H1 (cell line): ENCODE results near the gene LZTFL1. TPM values are rescaled to one million over a fixed set of nuclear protein-coding genes. Genes with fewer than 3 reads are reported as not detected.

Experiments used
- CTCF ChIA-PET: fragments of 300-600 bp; sonication (Branson Sonifier 250); formaldehyde crosslinking; loops from one replicate; lab custom pipeline; 2021; ENCODE audit not compliant: partially characterized antibody; lab: Charles Lee
- POLR2A ChIA-PET: fragments of 300-600 bp; sonication (Branson Sonifier 250); formaldehyde crosslinking; loops from one replicate; lab custom pipeline; 2021; ENCODE audit warnings: inconsistent platforms; ENCODE audit not compliant: partially characterized antibody; lab: Charles Lee
- DNase-seq, 2 experiments: peaks; one replicate each; pipeline versions ENCODE4 v3.0.0 to v3.0.0-alpha.2; 2010 to 2022; ENCODE audit warnings: low spot score in 2 of 2, low read depth in 1 of 2, mixed read lengths in 1 of 2
- FAIRE-seq: peaks from 2 replicates; lab custom pipeline; 2011; peaks lifted over from hg19 to GRCh38; lab: Jason Lieb, UNC
- H2AFZ ChIP-seq: 2 replicates; pipeline ENCODE4 v1.8.1; 2012; ENCODE audit warnings: low read length, inconsistent platforms
- H2AK5ac ChIP-seq: 2 replicates; pipeline ENCODE4 v1.6.1; 2013; ENCODE audit warnings: low read depth, low read length
- H2BK120ac ChIP-seq: replicated peaks from 2 replicates; pipeline ENCODE3; 2013; ENCODE audit warnings: low read depth, low read length, inconsistent platforms
- H2BK12ac ChIP-seq: 2 replicates; pipeline ENCODE4 v1.6.1; 2013; ENCODE audit warnings: low read depth, low read length
- H2BK15ac ChIP-seq: 2 replicates; pipeline ENCODE4 v1.6.1; 2013; ENCODE audit warnings: low read length
- H2BK20ac ChIP-seq: 2 replicates; pipeline ENCODE4 v1.6.1; 2013; ENCODE audit warnings: low read length
- H2BK5ac ChIP-seq: 2 replicates; pipeline ENCODE4 v1.6.1; 2013; ENCODE audit warnings: low read depth, low read length
- H3K14ac ChIP-seq: 2 replicates; pipeline ENCODE4 v1.6.1; 2013; ENCODE audit warnings: inconsistent platforms; ENCODE audit not compliant: insufficient read length
- H3K18ac ChIP-seq: 2 replicates; pipeline ENCODE4 v1.6.1; 2013; ENCODE audit warnings: low read length; ENCODE audit errors: extremely low read depth
- H3K23ac ChIP-seq: 2 replicates; pipeline ENCODE4 v1.6.1; 2013; ENCODE audit warnings: inconsistent platforms; ENCODE audit not compliant: insufficient read length
- H3K23me2 ChIP-seq: 2 replicates; pipeline ENCODE4 v1.6.1; 2013; ENCODE audit warnings: low read depth, low read length
- H3K27ac ChIP-seq: 2 replicates; pipeline ENCODE4 v1.6.1; 2011; ENCODE audit warnings: low read depth, low read length, inconsistent platforms
- H3K27me3 ChIP-seq, 4 experiments: replicated peaks in 1 of 4; 1 replicate in 1 of 4; 2 replicates in 3 of 4; pipeline versions ENCODE4 v1.6.1 to v1.8.1; 2011 to 2013; ENCODE audit warnings: low read length in 3 of 4, mild to moderate bottlenecking in 3 of 4, inconsistent platforms in 2 of 4, mixed read lengths in 2 of 4, moderate library complexity in 1 of 4; ENCODE audit not compliant: control insufficient read depth in 3 of 4, insufficient read depth in 3 of 4; ENCODE audit errors: extremely low read depth in 1 of 4
- H3K36me3 ChIP-seq, 4 experiments: 2 replicates each; pipeline versions ENCODE4 v1.6.1 to v1.8.1; 2011 to 2013; ENCODE audit warnings: mild to moderate bottlenecking in 4 of 4, low read length in 3 of 4, moderate library complexity in 2 of 4, control low read depth in 1 of 4, inconsistent platforms in 1 of 4; ENCODE audit not compliant: insufficient read depth in 4 of 4, control insufficient read depth in 2 of 4
- H3K4ac ChIP-seq: replicated peaks from 2 replicates; pipeline ENCODE3; 2013; ENCODE audit warnings: low read length, low read depth, mixed read lengths, inconsistent platforms; ENCODE audit not compliant: insufficient read length
- H3K4me1 ChIP-seq, 4 experiments: replicated peaks in 1 of 4; 1 replicate in 1 of 4; 2 replicates in 3 of 4; pipeline versions ENCODE4 v1.6.1 to v1.8.1; 2011 to 2013; ENCODE audit warnings: low read length in 3 of 4, inconsistent platforms in 2 of 4, mixed read lengths in 1 of 4; ENCODE audit not compliant: insufficient read depth in 4 of 4, control insufficient read depth in 3 of 4
- H3K4me2 ChIP-seq, 2 experiments: 2 replicates each; pipeline versions ENCODE4 v1.6.1 to v1.8.1; 2011 to 2013; ENCODE audit warnings: low read depth in 2 of 2, low read length in 2 of 2, control low read depth in 1 of 2, inconsistent platforms in 1 of 2, mild to moderate bottlenecking in 1 of 2; ENCODE audit not compliant: insufficient read depth in 1 of 2
- H3K4me3 ChIP-seq, 4 experiments: fragments of 200-600, 300-600 bp in 1 of 4; sonication (generic), shearing (Covaris generic), sonication (Bioruptor Twin) in 1 of 4; 2 replicates each; pipeline versions ENCODE4 v1.5.1 to v1.8.1; 2011 to 2016; ENCODE audit warnings: low read length in 4 of 4, low read depth in 3 of 4, control low read depth in 2 of 4, inconsistent platforms in 2 of 4, mild to moderate bottlenecking in 2 of 4, mixed read lengths in 1 of 4, moderate library complexity in 1 of 4; ENCODE audit not compliant: insufficient read depth in 2 of 4; ENCODE audit errors: extremely low read depth in 1 of 4
- H3K56ac ChIP-seq: replicated peaks from 2 replicates; pipeline ENCODE3; 2013; ENCODE audit warnings: low read depth, mild to moderate bottlenecking, mixed read lengths, low read length, inconsistent platforms; ENCODE audit not compliant: insufficient read length
- H3K79me1 ChIP-seq: 2 replicates; pipeline ENCODE4 v1.6.1; 2013; ENCODE audit warnings: low read depth, low read length, control low read depth
- H3K79me2 ChIP-seq, 2 experiments: 2 replicates each; pipeline versions ENCODE4 v1.6.1 to v1.8.1; 2012 to 2013; ENCODE audit warnings: low read length in 2 of 2, mild to moderate bottlenecking in 2 of 2, inconsistent platforms in 1 of 2; ENCODE audit not compliant: insufficient read depth in 2 of 2, control insufficient read depth in 1 of 2
- H3K9ac ChIP-seq, 4 experiments: replicated peaks in 1 of 4; 1 replicate in 1 of 4; 2 replicates in 3 of 4; pipeline versions ENCODE4 v1.6.1 to v1.8.1; 2011 to 2013; ENCODE audit warnings: low read depth in 3 of 4, low read length in 3 of 4, control low read depth in 2 of 4, mild to moderate bottlenecking in 2 of 4, moderate library complexity in 2 of 4, inconsistent platforms in 1 of 4; ENCODE audit errors: extremely low read depth in 1 of 4
- H3K9me3 ChIP-seq, 2 experiments: 2 replicates each; pipeline versions ENCODE4 v1.6.1 to v1.8.1; 2012 to 2013; ENCODE audit warnings: mild to moderate bottlenecking in 2 of 2, moderate library complexity in 2 of 2, control low read depth in 1 of 2, inconsistent platforms in 1 of 2, low read depth in 1 of 2, low read length in 1 of 2, mixed read lengths in 1 of 2; ENCODE audit not compliant: insufficient read depth in 2 of 2
- H4K20me1 ChIP-seq, 2 experiments: replicated peaks in 1 of 2; 2 replicates each; pipeline versions ENCODE3 to v1.8.1; 2011 to 2013; ENCODE audit warnings: inconsistent platforms in 2 of 2, low read length in 2 of 2, mild to moderate bottlenecking in 1 of 2; ENCODE audit not compliant: insufficient read depth in 2 of 2, control insufficient read depth in 1 of 2
- H4K5ac ChIP-seq: 2 replicates; pipeline ENCODE4 v1.6.1; 2013; ENCODE audit warnings: low read length, low read depth, mixed read lengths, inconsistent platforms; ENCODE audit not compliant: insufficient read length
- H4K8ac ChIP-seq: 2 replicates; pipeline ENCODE4 v1.8.0; 2013; ENCODE audit warnings: mild to moderate bottlenecking, moderate library complexity, low read length, inconsistent platforms; ENCODE audit not compliant: insufficient read depth; ENCODE audit errors: extremely low read depth
- H4K91ac ChIP-seq: replicated peaks from 2 replicates; pipeline ENCODE3; 2013; ENCODE audit warnings: low read length, mixed read lengths, inconsistent platforms; ENCODE audit not compliant: insufficient read length
- CHD2 ChIP-seq: IDR thresholded peaks from 2 replicates; pipeline ENCODE4 v1.6.1; 2012; ENCODE audit warnings: low read length, improper control_type of control experiment
- EGR1 ChIP-seq: IDR thresholded peaks from 2 replicates; pipeline ENCODE4 v1.6.1; 2011; ENCODE audit warnings: low read depth, low read length, borderline replicate concordance
- EP300 ChIP-seq, 2 experiments: IDR thresholded peaks; 1 replicate in 1 of 2; 2 replicates in 1 of 2; pipeline ENCODE4 v1.6.1; 2011 to 2012; ENCODE audit warnings: low read depth in 2 of 2, low read length in 2 of 2, mild to moderate bottlenecking in 2 of 2, borderline replicate concordance in 1 of 2, inconsistent platforms in 1 of 2, moderate library complexity in 1 of 2
- GABPA ChIP-seq: IDR thresholded peaks from 2 replicates; pipeline ENCODE4 v1.6.1; 2011; ENCODE audit warnings: mild to moderate bottlenecking, low read length, moderate library complexity, borderline replicate concordance; ENCODE audit not compliant: insufficient read depth
- POLR2A ChIP-seq, 2 experiments: IDR thresholded peaks; 1 replicate in 1 of 2; 2 replicates in 1 of 2; pipeline ENCODE4 v1.6.1; 2011; ENCODE audit warnings: low read depth in 2 of 2, low read length in 2 of 2, mild to moderate bottlenecking in 2 of 2; ENCODE audit errors: control extremely low read depth in 1 of 2
- RNF2 ChIP-seq: fragments of 200-900, 300-1000 bp; sonication (generic); IDR thresholded peaks from 2 replicates; pipeline ENCODE4 v1.7.1; 2016; ENCODE audit warnings: borderline replicate concordance, low read depth, mild to moderate bottlenecking, antibody characterized with exemption, low read length; ENCODE audit not compliant: poor library complexity, severe bottlenecking; ENCODE audit errors: missing control alignments
- SRF ChIP-seq: IDR thresholded peaks from 2 replicates; pipeline ENCODE4 v1.6.1; 2011; ENCODE audit warnings: mild to moderate bottlenecking, low read depth, low read length, moderate library complexity
- SUZ12 ChIP-seq: fragments of 200-600 bp; sonication (generic); IDR thresholded peaks from 2 replicates; pipeline ENCODE4 v1.6.1; 2012; ENCODE audit warnings: mild to moderate bottlenecking, inconsistent platforms, low read length, moderate library complexity, mixed read lengths
- TCF12 ChIP-seq: IDR thresholded peaks from 2 replicates; pipeline ENCODE4 v1.6.1; 2011; ENCODE audit warnings: low read depth, mild to moderate bottlenecking, low read length
- YY1 ChIP-seq: IDR thresholded peaks from 2 replicates; pipeline ENCODE4 v1.6.1; 2011; ENCODE audit warnings: low read depth, mild to moderate bottlenecking, low read length
- WGBS, 2 experiments: shearing (Covaris generic) in 1 of 2; methylation state at CpG; one replicate each; pipeline versions ENCODE4 v1.1.6 to v1.1.7; 2013 to 2015; ENCODE audit warnings: low lambda C conversion rate in 2 of 2, mixed read lengths in 2 of 2, inconsistent platforms in 1 of 2, low coverage in 1 of 2, missing lambda C conversion rate in 1 of 2; ENCODE audit not compliant: insufficient replicate concordance in 2 of 2, insufficient coverage in 1 of 2, insufficient read length in 1 of 2; ENCODE audit errors: extremely low coverage in 1 of 2, missing lambda C conversion rate in 1 of 2; 5-methylcytosine and 5-hydroxymethylcytosine counted together
- polyA plus RNA-seq, 7 experiments: library from polyadenylated mRNA; depleted of rRNA in 3 of 7; stranded (reverse) in 5 of 7; unstranded in 2 of 7; fragments of >200 nt in 5 of 7; fragments of 200-250 nt in 2 of 7; gene quantifications; 1 replicate in 5 of 7; 2 replicates in 1 of 7; 4 replicates in 1 of 7; pipeline versions ENCODE4 v1.2.1 to v1.2.3, GENCODE V29; 2011 to 2013; ENCODE audit warnings: missing spikeins in 2 of 7, mixed read lengths in 2 of 7
- total RNA-seq: library from RNA; stranded (reverse); fragmentation: NEBNext Ultra II Directional; extraction: Animal tissue kit (Norgen Biotek cat#: 25700); gene quantifications from 2 replicates; pipeline ENCODE4 v1.2.1, GENCODE V29; 2021

The LZTFL1 gene
- total and polyA plus RNA-seq, 2 of the 8 experiments (the other 6 are each of a cell fraction or from before 2014, with no cell fraction given) = 8.7 to 11.5 TPM

GRCh38 chr3:45802146-45802545, 39.8 kb downstream of the LZTFL1 start:
- Histone ChIP-seq H3K27ac (no peak overlapping the region), H3K4ac (no peak overlapping the region), H3K4me2 (no peak overlapping the region), H4K5ac (no peak overlapping the region), H3K79me1 (no peaks in the 10 kb centered on the region), H3K79me2 (no peaks in the 10 kb centered on the region), H2BK5ac (no peak overlapping the region), H4K8ac (no peak overlapping the region), H3K23ac (no peak overlapping the region), H4K91ac (no peak overlapping the region), H3K18ac (no peak overlapping the region), H2AFZ (no peak overlapping the region), H3K36me3 (no peaks in the 10 kb centered on the region), H2BK120ac (no peak overlapping the region), H2BK12ac (no peak overlapping the region), H2BK15ac (no peak overlapping the region), H3K23me2 (no peaks in the 10 kb centered on the region), H4K20me1 (no peaks in the 10 kb centered on the region), H2BK20ac (no peak overlapping the region), H2AK5ac (no peak overlapping the region), H3K56ac (no peak overlapping the region), H3K4me3 (no peak overlapping the region), H3K9ac (no peak overlapping the region), H3K4me1 (no peaks in the 10 kb centered on the region), H3K27me3 (peaks cover 3 to 13% (median 11%) of the 10 kb centered on the region in 4 experiments), H3K14ac (no peak overlapping the region), H3K9me3 (no peaks in the 10 kb centered on the region)
- POLR2A ChIA-PET = no interaction called here
- FAIRE-seq (no peak), DNase-seq (no peak)
- no peak for TF ChIP-seq GABPA
- TF ChIP-seq YY1 = no peak
- no peak for TF ChIP-seq EGR1
- no peak for TF ChIP-seq TCF12
- TF ChIP-seq SUZ12 = no peak
- no peak for TF ChIP-seq POLR2A (IDR thresholded peaks at IDR 0.05; ENCODE audit: control extremely low read depth in 1 of 2, low read depth in 2 of 2, low read length in 2 of 2)
- TF ChIP-seq SRF = no peak
- TF ChIP-seq EP300 (IDR thresholded peaks at IDR 0.05; ENCODE audit: borderline replicate concordance in 1 of 2, low read depth in 2 of 2, low read length in 2 of 2) = no peak
- TF ChIP-seq CHD2 = no peak
- no peak for TF ChIP-seq RNF2
- 93% methylated on average over 9 of the region's 9 CpGs; no CpG with 5 or more reads in 1 of the 2 experiments for WGBS, 2 experiments
- CTCF ChIA-PET = no interaction called here
